Measurements from ENCODE around the gene XCR1. TPM values are rescaled to one million over a fixed set of nuclear protein-coding genes. Genes with fewer than 3 reads are reported as not detected.

The XCR1 gene
- total and polyA plus RNA-seq, 9 of the 15 experiments (the other 6 are each of a cell fraction or from before 2014, with no cell fraction given): not detected

DNA sequence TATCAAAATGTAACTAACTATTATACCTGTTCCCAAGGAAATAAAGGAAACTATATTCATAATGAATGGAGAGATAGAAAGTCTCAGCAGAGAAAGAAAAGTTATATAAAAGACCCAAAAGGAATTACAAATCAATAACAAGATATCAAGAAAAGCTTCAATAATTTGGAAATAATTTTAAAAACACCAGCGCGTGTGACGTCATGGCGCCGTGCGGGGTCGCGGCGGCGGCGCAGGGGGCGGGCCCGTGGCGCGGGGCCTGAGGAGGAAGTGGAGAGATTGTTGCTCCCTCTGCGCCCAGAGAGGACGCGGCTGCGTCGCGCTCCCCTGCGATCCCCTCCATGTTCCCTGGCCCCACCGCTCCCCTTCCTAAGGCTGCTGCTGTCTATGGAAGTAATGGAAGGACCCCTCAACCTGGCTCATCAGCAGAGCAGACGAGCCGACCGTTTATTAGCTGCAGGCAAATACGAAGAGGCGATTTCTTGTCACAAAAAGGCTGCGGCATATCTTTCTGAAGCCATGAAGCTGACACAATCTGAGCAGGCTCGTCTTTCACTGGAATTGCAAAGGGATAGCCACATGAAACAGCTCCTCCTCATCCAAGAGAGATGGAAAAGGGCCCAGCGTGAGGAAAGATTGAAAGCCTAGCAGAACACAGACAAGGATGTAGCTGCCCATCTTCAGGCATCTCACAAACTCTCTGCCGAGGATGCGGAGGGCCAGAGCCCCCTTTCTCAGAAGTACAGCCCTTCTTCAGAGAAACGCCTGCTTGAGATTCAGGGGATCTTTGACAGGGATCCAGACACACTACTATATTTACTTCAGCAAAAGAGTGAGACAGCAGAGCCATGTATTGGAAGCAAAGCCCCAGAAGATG is 4.1 kb downstream of the XCR1 start (continued):
- TF ChIP-seq, protein P1, sequence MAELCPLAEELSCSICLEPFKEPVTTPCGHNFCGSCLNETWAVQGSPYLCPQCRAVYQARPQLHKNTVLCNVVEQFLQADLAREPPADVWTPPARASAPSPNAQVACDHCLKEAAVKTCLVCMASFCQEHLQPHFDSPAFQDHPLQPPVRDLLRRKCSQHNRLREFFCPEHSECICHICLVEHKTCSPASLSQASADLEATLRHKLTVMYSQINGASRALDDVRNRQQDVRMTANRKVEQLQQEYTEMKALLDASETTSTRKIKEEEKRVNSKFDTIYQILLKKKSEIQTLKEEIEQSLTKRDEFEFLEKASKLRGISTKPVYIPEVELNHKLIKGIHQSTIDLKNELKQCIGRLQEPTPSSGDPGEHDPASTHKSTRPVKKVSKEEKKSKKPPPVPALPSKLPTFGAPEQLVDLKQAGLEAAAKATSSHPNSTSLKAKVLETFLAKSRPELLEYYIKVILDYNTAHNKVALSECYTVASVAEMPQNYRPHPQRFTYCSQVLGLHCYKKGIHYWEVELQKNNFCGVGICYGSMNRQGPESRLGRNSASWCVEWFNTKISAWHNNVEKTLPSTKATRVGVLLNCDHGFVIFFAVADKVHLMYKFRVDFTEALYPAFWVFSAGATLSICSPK (IDR thresholded peaks at IDR 0.05; ENCODE audit: borderline replicate concordance): no peak
- peak; percentile 32 to 42; a peak in 1 of 4 replicates for TF ChIP-seq MAZ (CRISPR knock-in tag; conservative IDR thresholded peaks at IDR 0.05 in 1 of 2, IDR thresholded peaks at IDR 0.05 in 1 of 2)
- no peak for TF ChIP-seq MCM3 (IDR thresholded peaks at IDR 0.05)
- peak; percentile 43; the same call in 1 of the 2 replicates for TF ChIP-seq MYC (IDR thresholded peaks at IDR 0.05; ENCODE audit: low read depth, low read length)
- no peak for TF ChIP-seq MYC (CRISPR knock-in tag; IDR thresholded peaks at IDR 0.05; ENCODE audit: borderline replicate concordance, low read depth)
- TF ChIP-seq NRF1 (conservative IDR thresholded peaks at IDR 0.05 in 1 of 2, IDR thresholded peaks at IDR 0.05 in 1 of 2): peak; percentile 81 to 83
- no peak for TF ChIP-seq TGIF2 (CRISPR knock-in tag; IDR thresholded peaks at IDR 0.05)
- TF ChIP-seq, protein P2, sequence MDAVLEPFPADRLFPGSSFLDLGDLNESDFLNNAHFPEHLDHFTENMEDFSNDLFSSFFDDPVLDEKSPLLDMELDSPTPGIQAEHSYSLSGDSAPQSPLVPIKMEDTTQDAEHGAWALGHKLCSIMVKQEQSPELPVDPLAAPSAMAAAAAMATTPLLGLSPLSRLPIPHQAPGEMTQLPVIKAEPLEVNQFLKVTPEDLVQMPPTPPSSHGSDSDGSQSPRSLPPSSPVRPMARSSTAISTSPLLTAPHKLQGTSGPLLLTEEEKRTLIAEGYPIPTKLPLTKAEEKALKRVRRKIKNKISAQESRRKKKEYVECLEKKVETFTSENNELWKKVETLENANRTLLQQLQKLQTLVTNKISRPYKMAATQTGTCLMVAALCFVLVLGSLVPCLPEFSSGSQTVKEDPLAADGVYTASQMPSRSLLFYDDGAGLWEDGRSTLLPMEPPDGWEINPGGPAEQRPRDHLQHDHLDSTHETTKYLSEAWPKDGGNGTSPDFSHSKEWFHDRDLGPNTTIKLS (IDR thresholded peaks at IDR 0.05; ENCODE audit: borderline replicate concordance, low read depth): no peak
- peak; percentile 26 for TF ChIP-seq CCNT2 (IDR thresholded peaks at IDR 0.05; ENCODE audit: borderline replicate concordance, extremely low read depth, insufficient read length, low read depth, low read length)
- TF ChIP-seq, protein P3, sequence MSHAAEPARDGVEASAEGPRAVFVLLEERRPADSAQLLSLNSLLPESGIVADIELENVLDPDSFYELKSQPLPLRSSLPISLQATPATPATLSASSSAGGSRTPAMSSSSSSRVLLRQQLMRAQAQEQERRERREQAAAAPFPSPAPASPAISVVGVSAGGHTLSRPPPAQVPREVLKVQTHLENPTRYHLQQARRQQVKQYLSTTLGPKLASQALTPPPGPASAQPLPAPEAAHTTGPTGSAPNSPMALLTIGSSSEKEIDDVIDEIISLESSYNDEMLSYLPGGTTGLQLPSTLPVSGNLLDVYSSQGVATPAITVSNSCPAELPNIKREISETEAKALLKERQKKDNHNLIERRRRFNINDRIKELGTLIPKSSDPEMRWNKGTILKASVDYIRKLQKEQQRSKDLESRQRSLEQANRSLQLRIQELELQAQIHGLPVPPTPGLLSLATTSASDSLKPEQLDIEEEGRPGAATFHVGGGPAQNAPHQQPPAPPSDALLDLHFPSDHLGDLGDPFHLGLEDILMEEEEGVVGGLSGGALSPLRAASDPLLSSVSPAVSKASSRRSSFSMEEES (CRISPR knock-in tag; IDR thresholded peaks at IDR 0.05): no peak
- TF ChIP-seq SPI1 (IDR thresholded peaks at IDR 0.05; ENCODE audit: borderline replicate concordance, low read depth, low read length): peak; percentile 80
- TF ChIP-seq, protein P4, sequence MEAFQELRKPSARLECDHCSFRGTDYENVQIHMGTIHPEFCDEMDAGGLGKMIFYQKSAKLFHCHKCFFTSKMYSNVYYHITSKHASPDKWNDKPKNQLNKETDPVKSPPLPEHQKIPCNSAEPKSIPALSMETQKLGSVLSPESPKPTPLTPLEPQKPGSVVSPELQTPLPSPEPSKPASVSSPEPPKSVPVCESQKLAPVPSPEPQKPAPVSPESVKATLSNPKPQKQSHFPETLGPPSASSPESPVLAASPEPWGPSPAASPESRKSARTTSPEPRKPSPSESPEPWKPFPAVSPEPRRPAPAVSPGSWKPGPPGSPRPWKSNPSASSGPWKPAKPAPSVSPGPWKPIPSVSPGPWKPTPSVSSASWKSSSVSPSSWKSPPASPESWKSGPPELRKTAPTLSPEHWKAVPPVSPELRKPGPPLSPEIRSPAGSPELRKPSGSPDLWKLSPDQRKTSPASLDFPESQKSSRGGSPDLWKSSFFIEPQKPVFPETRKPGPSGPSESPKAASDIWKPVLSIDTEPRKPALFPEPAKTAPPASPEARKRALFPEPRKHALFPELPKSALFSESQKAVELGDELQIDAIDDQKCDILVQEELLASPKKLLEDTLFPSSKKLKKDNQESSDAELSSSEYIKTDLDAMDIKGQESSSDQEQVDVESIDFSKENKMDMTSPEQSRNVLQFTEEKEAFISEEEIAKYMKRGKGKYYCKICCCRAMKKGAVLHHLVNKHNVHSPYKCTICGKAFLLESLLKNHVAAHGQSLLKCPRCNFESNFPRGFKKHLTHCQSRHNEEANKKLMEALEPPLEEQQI (IDR thresholded peaks at IDR 0.05): no peak
- TF ChIP-seq ZC3H8 (IDR thresholded peaks at IDR 0.05): no peak
- no peak for TF ChIP-seq RBM14 (IDR thresholded peaks at IDR 0.05; ENCODE audit: borderline replicate concordance, insufficient read depth, low read depth, low read length)
- TF ChIP-seq, protein P5, sequence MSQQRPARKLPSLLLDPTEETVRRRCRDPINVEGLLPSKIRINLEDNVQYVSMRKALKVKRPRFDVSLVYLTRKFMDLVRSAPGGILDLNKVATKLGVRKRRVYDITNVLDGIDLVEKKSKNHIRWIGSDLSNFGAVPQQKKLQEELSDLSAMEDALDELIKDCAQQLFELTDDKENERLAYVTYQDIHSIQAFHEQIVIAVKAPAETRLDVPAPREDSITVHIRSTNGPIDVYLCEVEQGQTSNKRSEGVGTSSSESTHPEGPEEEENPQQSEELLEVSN (IDR thresholded peaks at IDR 0.05; ENCODE audit: borderline replicate concordance in 1 of 2, extremely low read depth in 1 of 2, insufficient read depth in 1 of 2, insufficient read length in 1 of 2, low read depth in 1 of 2, low read length in 1 of 2, poor library complexity in 1 of 2, severe bottlenecking in 1 of 2): peak; percentile 43 to 70

Measured in K562 (cell line).